Measurements from ENCODE around the gene LHX1.

LHX1 gene

DNA sequence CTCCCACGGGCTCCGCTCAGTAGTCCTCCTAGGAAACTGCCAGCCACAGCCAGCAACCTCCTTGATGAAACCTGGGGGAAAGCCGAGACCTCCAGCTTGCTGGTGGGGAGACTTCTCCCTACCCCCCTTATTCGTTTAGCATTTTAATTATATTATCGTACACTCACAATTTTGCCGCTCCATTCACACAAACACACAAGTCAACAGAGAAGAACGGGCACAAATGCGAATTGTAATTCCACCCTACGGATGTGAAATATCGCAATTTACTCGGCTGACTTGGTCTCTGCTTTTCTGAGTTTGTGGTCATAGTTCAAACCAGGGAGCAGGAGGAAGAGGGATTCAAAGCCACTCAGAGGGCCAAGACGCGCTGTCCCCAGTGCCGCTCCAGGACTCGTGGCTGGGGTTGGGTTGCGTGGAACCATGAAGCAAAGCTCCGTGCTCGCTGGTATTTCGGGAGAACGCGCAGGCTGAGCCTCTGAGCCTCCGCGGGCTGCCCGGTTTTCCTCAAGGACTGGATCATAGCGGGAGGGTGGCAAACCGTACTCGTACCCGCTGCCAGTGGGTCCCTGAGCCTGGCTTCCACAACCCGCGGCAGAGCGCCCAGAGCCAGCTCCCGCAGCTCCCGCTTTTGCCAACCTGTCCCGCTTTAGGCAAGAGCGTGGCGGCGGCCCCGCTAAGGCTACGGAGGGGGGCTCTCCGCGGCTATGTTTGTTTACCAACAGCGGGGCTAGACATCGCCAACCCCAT, 2.0 kb downstream of the LHX1 start:
- DNase-seq (ENCODE audit: low read depth in 2 of 2), result no peak

DNA sequence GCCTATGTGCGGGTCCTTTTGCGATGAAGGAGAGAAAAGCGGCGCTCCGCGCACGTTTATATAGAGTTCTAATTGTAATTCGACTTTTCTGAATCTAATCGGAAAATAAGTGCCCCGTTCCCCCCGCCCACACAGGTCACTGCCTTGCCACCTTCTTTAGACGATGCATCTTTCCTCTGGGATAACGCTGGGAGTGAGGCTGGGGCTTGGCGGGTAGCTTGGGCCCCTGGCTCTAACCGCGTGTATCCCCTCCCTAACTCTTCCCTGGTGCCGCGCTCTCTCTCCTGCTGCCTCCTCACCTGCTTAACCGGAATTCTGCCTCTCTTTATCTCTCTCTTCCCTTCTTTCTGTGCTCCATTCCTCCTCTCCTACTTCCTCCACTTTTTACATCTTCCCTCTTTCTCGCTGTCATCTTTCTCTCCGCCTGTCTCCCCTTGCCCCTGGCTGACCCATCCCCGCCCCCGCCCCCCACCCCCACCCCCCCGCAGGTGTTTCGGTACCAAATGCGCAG, 2.6 kb downstream of the LHX1 start:
- DNase-seq (ENCODE audit: low read depth in 2 of 2), result no peak

DNA sequence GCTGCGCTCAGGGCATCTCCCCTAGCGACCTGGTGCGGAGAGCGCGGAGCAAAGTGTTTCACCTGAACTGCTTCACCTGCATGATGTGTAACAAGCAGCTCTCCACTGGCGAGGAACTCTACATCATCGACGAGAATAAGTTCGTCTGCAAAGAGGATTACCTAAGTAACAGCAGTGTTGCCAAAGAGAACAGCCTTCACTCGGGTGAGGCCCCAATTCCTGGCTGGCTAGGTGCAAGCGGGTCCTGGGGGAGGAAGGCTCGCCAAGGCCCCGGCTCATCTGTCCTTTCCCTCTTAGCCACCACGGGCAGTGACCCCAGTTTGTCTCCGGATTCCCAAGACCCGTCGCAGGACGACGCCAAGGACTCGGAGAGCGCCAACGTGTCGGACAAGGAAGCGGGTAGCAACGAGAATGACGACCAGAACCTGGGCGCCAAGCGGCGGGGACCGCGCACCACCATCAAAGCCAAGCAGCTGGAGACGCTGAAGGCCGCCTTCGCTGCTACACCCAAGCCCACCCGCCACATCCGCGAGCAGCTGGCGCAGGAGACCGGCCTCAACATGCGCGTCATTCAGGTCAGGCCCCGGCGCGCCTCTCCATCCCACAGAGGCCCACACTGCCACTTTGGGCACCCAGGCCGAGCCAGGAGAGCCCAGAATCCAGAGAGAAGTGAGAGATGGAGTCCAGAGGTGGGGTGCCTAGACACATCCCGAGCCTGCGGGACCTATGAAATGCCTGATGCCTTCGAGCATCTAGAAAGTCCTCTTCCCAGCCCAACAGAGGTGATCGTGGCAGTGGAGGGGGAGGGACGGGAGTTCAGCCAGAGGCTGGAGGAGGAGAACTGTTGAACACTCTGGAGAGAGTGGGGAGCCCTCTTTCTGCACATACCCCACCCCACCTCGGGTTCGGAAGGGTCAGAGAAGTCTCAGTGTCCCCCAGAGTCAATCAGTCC, 3.3 kb downstream of the LHX1 start:
- DNase-seq (ENCODE audit: low read depth in 2 of 2), result no peak

DNA sequence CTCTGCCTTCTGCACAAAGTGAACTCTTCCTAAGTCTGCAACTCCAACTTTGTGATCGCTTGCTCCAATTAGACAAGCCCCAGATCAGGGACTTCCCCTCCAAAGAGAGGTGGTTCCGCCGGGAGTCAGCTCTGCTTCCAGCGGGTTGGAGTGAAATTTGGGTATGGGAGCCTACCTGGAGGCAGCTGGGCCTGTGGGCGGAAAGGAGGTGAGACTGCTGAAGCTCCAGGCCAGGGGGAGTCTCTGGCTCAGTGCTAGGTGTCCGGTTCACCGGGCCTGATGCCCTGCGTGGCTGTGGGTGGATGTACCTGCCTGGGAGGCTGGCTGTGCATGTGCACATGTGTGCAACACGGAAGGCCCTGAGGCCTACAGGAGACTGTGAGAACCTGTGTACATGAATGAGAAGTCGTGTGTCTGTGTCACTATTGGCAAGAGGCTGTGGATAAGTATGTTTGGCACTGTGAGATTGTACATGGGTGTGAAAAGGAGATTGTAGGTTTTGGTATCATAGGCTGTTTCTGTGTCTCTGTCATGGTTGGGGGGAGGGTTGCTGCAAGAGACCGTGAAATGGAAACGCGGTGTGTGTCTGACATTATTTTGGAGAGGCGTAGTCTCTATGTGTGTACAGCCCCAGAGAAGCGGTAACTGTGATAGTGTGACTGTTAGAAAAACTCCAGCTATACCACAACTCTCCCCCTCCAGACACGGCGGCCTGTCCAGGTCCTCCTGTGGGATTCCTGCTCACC, 4.2 kb downstream of the LHX1 start:
- DNase-seq (ENCODE audit: low read depth in 2 of 2), result no peak

DNA sequence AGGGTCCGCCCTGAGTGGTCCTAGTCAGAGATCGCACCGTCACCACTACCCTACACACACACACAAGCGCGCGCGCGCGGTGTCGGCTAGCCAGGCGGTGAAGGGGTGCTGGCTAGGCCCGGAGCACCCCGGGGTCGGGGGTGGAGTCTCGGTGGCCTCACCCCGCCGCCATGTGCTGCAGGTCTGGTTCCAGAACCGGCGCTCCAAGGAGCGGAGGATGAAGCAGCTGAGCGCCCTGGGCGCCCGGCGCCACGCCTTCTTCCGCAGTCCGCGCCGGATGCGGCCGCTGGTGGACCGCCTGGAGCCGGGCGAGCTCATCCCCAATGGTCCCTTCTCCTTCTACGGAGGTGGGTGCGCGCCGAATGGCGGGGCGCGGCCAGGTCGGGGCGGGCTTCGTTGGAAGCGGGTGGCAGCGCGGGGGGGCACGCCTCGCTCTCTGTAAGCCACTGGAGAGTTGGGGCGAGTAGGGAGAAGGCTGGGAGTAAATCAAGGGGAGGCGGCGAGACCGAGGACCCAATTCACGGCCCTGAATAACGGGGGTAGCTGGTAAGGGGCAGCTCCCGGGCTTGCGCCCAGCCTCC, 4.8 kb downstream of the LHX1 start:
- DNase-seq (ENCODE audit: low read depth in 2 of 2), result no peak

DNA sequence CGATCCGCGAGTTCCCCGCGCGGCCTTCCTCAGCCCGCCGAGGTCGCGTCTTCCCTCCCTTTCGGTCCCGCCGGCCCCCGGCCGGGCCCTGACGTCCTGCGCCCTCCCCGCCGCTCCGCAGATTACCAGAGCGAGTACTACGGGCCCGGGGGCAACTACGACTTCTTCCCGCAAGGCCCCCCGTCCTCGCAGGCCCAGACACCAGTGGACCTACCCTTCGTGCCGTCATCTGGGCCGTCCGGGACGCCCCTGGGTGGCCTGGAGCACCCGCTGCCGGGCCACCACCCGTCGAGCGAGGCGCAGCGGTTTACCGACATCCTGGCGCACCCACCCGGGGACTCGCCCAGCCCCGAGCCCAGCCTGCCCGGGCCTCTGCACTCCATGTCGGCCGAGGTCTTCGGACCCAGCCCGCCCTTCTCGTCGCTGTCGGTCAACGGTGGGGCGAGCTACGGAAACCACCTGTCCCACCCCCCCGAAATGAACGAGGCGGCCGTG, 5.4 kb downstream of the LHX1 start:
- DNase-seq (ENCODE audit: low read depth in 2 of 2), result no peak

DNA sequence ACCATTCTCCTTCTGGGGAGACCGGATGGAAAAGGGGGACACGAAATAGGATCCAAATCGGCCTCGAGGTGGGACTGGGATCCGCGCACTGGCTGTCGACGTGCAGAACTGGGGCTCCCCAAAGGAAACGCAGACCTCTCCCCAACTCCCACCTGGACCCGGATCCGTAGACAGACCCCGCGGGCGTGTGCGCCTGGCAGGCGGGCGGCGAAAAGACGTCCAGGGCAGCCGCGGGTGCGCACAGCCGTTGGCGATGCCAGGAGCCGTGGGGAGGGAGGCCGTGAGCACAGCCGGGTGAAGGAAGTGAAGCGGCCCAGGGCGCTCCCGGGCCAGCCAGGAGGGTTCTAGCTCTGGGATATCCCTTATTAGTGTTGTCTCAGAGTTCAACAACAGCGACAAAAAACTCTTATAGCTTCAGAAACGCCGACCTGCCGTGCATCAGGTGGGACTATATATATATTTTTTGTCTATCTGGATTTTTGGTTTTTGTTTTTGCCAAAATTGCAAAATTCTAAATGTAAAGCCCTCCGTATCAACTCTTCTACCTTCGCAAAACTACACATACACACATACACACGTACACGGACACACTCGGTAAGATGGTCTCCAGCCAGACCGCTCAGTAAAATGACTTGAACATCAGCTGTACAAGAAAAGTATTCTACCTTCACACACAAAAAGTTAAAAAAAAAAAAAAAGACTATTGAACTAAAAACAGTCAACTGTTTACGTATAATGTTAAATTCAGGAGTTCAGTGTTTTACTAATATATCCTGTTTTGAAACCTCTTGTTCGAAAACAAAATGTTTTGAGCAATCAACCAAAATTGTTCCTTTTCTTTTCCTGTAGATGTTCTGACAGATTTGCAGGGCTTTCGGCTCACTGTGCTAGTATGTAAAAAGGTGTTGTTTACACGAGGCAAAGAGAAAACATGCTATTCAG, 6.2 kb downstream of the LHX1 start:
- no peak for DNase-seq (ENCODE audit: low read depth in 2 of 2)

DNA sequence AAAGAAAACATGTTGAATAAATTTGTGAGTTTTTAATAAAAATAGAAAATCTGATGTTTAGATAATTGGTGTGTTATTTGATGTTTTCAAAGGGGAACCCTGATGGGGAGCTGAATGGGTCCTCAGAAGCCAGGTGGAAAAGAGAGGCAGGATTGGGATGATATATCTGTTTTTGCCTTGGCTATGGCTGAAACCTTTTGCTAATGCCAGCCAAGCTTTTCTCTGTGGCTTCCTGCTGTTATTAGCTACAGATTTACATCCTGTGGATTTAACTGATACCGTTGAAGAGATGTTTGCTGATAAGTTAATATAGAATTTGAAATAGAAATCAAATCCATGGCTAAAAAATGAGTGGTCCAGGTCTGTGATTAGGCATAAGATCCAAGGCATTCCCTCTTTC, 7.3 kb downstream of the LHX1 start:
- no peak for DNase-seq (ENCODE audit: low read depth in 2 of 2)

DNA sequence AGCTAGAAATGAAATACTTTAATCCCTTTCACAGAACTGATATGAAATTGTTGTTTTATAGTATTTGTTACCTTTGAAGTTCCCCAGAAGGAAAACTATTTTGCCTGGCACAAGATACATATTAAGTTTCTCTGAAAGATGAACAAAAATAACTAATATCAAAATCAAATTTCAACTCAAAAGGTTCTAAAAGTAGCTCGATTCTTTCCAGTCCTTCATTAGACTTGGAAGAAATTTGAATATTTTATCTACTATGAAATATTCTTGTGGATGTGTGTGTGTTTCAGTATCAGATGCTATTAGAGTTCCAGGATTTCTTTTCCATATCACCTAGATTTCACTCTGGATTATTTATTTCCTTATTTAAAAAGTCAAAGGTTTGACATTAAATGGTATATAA, 7.9 kb downstream of the LHX1 start:
- DNase-seq (ENCODE audit: low read depth in 2 of 2), result no peak

DNA sequence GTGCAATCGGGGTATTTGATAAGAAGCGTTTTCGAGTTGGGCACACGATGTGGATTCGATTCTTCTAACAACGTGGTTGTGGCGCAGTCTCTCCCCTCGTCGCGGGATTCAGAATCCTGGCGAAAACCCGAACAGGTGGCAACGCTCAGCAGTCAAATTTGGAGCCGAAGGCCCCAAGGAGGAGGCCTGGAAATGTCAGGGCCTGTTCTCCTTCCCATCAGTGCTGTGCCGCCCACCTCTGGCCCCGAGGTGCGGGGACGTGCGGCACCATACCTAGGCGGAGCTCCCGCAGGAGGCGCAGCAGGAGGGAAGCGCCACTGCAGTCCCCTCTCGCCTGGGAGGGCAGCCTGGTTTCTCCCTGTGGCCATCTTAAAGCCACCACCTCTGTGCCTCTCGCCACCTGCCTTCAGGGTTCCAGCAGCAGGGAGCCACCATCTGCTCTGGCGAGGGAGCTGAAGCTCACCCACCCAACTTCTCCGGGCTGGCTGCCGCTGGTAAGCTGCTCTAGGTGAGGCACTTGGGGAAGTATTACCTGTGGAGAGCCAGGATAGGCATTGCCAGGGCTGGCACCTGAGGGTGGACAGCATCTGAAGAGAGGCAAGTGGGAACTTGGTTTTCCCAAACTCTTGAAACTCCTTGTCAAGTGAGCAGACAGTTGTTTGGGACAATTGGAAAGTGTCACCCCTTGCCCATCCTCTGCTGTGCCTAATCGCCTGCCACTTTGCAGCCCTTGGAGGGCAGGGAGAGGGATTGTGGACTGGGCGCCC, 8.9 kb downstream of the LHX1 start:
- DNase-seq (ENCODE audit: low read depth in 2 of 2), result no peak

DNA sequence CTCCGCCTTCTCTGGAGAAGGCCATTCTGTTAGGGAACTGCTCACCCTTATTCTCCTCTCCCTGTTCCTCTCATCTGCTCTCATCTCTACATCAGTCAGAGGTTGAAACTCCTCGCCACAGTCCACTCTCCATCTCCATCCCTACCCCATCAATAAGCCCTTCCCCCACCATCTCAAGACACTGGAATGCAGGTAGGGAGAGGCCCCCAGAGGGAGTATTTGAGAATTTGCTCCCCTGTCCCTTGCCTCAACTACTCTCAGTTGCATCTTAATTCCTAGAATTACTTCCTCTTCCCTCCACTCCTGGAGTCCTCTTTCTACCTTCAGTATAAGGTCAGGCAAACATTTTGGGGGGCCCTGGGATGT, 9.4 kb downstream of the LHX1 start:
- no peak for DNase-seq (ENCODE audit: low read depth in 2 of 2)

GRCh38 chr17:36947922-36948716, 10.8 kb downstream of the LHX1 start:
- DNase-seq (ENCODE audit: low read depth in 2 of 2), result no peak

DNA sequence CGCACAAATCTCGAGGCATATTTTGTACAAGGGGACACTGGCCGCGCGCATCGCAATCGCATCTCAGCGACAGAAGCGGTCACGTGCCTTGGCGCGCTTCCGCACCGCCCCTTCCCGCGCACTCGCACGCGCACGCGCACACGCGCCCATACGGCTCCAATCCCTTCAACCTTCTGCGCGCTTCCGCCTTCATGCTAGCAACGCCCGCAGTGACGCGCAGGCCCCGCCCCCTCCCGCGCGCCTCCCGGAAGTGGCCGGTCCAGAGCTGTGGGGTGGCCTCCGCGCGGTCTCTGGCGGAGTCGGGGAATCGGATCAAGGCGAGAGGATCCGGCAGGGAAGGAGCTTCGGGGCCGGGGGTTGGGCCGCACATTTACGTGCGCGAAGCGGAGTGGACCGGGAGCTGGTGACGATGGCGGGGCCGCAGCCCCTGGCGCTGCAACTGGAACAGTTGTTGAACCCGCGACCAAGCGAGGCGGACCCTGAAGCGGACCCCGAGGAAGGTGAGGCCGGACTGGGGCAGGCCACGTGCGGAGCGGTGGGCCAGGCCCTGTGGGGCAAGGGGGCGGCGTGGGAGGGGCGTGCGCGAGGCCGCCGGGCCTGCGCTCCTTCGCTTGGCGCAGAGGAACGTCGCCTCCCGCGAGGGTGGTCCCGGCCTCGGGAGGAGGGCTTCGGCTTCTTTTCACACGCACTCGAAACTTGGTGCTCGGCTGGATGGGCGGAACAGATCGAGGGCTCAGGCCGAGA, 11.6 kb downstream of the LHX1 start, which contains the start of gene AATF:
Gene AATF, plus strand, starts transcription at position 238 of the 744 bp plus-strand sequence. Its CDS starts 172 bp downstream, at position 410.
- DNase-seq (ENCODE audit: low read depth in 2 of 2), result peak; percentile 92 to 93

DNA sequence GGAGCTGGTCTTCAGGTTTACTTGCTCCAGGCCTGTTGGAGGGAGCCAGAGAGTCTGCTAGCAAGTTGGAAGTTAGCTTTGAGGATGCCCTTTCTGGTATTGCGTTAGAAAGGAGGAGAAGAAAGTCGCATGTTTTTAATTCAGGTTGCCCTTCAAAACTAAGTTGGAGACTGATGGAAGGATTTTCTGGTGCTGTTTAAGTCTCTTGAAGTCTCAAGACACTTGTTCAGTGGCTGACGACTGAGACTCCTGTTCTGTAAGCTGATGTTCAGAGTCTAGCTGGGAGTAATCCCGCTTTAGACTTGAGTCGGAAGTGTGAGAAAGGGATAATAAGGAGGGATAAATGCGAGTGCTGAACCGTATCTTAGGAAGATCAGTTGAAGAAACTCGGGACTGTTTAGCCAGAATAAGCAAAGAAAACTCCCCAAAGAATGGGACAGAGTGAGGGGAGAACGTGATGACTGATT, 12.2 kb downstream of the LHX1 start:
- no peak for DNase-seq (ENCODE audit: low read depth in 2 of 2)

DNA sequence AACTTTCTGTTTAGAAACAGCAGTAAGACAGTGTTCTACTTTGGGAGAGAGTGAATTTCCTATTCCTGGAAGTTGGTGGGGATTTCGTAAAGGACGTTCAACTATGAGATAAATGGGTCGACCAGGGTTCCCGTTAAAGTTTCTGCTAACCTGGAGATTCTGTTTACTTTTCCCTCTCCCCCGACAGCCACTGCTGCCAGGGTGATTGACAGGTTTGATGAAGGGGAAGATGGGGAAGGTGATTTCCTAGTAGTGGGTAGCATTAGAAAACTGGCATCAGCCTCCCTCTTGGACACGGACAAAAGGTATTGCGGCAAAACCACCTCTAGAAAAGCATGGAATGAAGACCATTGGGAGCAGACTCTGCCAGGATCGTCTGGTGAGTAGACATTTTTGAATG, 12.8 kb downstream of the LHX1 start:
- DNase-seq (ENCODE audit: low read depth in 2 of 2), result no peak

- DNase-seq (ENCODE audit: low read depth in 2 of 2), result no peak
These were observed 14.0 kb downstream of the LHX1 start for GRCh38 chr17:36951084-36951789.

GRCh38 chr17:36971508-36971907, 34.2 kb downstream of the LHX1 start:
- no peak for DNase-seq (ENCODE audit: low read depth in 2 of 2)

All from stimulated activated CD4-positive, alpha-beta T cell treated with anti-CD3 and anti-CD28 coated beads, Interleukin-15, amount 100 ng/mL, for 48 hours (primary cell).